DND-41 (cell line): ENCODE data around the gene PICK1.

Experiments
- EZH2 ChIP-seq: IDR thresholded peaks from 3 replicates; pipeline ENCODE4 v1.6.1; 2012; ENCODE audit warnings: borderline replicate concordance, low read depth, mild to moderate bottlenecking, moderate library complexity, low read length, inconsistent platforms; ENCODE audit not compliant: severe bottlenecking
- TF ChIP-seq, protein P1 (sequence below): IDR thresholded peaks from 2 replicates; pipeline ENCODE4 v1.5.1; 2012; ENCODE audit warnings: borderline replicate concordance, low read length, moderate library complexity, mild to moderate bottlenecking; ENCODE audit not compliant: poor library complexity, severe bottlenecking; ENCODE audit errors: extremely low read depth

DNA sequence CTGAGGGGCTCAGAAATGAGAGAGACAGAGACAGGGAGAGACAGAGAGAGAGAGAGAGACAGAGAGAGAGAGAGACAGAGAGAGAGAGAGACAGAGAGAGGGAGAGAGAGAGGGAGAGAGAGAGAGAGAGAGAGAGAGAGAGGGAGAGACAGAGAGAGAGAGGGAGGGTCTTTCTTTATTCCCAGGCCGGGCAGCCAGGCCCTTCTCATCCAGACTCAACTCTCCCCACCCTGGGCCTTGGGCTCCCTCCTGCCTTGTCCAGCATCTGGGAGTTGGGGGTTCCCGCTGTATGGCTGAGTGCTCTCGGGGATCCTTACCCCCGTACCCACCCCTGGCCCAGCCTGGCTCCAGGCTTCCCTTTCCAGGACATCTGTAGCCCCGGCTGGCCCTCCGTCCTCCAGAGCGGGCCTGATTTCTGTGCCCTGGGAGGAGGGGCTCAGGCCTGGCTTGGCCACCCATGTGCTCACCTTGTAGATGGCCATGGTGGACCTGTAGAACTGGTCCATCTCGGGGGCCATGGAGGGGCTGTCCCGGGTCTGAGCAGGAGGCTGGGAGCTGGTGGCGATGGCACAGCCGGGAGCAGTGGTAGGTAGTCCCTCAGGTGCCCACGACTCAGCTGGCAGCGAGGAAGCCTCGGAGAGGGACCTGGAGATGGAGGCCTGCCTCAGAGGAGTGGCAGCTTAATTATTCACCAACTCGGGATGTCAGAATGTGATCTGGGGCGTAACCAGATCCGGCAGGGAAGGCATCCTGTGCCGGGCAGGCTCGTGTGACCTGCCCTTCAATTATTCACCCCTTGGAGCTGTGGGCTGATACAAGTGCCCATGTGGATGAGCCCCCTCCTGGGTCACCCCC lies 53.0 kb downstream of the PICK1 start, which contains the start of gene BAIAP2L2:
- TF ChIP-seq, protein P1, sequence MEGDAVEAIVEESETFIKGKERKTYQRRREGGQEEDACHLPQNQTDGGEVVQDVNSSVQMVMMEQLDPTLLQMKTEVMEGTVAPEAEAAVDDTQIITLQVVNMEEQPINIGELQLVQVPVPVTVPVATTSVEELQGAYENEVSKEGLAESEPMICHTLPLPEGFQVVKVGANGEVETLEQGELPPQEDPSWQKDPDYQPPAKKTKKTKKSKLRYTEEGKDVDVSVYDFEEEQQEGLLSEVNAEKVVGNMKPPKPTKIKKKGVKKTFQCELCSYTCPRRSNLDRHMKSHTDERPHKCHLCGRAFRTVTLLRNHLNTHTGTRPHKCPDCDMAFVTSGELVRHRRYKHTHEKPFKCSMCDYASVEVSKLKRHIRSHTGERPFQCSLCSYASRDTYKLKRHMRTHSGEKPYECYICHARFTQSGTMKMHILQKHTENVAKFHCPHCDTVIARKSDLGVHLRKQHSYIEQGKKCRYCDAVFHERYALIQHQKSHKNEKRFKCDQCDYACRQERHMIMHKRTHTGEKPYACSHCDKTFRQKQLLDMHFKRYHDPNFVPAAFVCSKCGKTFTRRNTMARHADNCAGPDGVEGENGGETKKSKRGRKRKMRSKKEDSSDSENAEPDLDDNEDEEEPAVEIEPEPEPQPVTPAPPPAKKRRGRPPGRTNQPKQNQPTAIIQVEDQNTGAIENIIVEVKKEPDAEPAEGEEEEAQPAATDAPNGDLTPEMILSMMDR = no peak
- no peak for TF ChIP-seq EZH2
